Parathyroid adenoma (tissue), 2 donors: ENCODE data around the gene USP24.

Source experiments
- H2AFZ ChIP-seq: fragments of 300-600 bp; sonication (generic); one replicate; pipeline ENCODE4 v1.7.0; 2017; ENCODE audit warnings: antibody characterized with exemption, mild to moderate bottlenecking
- H3K27ac ChIP-seq: fragments of 300-600 bp; sonication (generic); one replicate; pipeline ENCODE4 v1.7.0; 2017
- H3K27me3 ChIP-seq: fragments of 300-600 bp; sonication (generic); one replicate; pipeline ENCODE4 v1.7.0; 2017; ENCODE audit warnings: low read length; ENCODE audit not compliant: control insufficient read depth, insufficient read depth
- H3K36me3 ChIP-seq: fragments of 300-600 bp; sonication (generic); one replicate; pipeline ENCODE4 v1.7.0; 2017; ENCODE audit warnings: low read length; ENCODE audit not compliant: control insufficient read depth, insufficient read depth
- H3K4me1 ChIP-seq: fragments of 300-600 bp; sonication (generic); one replicate; pipeline ENCODE4 v1.7.0; 2017; ENCODE audit warnings: control low read depth
- H3K4me2 ChIP-seq: fragments of 300-600 bp; sonication (generic); one replicate; pipeline ENCODE4 v1.7.0; 2017; ENCODE audit warnings: low read length
- H3K4me3 ChIP-seq: fragments of 300-600 bp; sonication (generic); one replicate; pipeline ENCODE4 v1.7.0; 2017; ENCODE audit warnings: low read depth, low read length
- H3K79me2 ChIP-seq: fragments of 300-600 bp; sonication (generic); one replicate; pipeline ENCODE4 v1.7.0; 2017; ENCODE audit warnings: control low read depth
- H3K9ac ChIP-seq: fragments of 300-600 bp; sonication (generic); one replicate; pipeline ENCODE4 v1.7.0; 2017; ENCODE audit warnings: mild to moderate bottlenecking
- H3K9me3 ChIP-seq: fragments of 300-600 bp; sonication (generic); one replicate; pipeline ENCODE4 v1.7.0; 2017; ENCODE audit warnings: low read length; ENCODE audit not compliant: control insufficient read depth
- TF ChIP-seq, protein P1 (sequence below): fragments of 300-600 bp; sonication (generic); IDR thresholded peaks from one replicate; pipeline ENCODE4 v1.7.0; 2017; ENCODE audit warnings: antibody characterized with exemption, mild to moderate bottlenecking
- donor health status: primary hyperparathyroidism.

USP24 gene

DNA sequence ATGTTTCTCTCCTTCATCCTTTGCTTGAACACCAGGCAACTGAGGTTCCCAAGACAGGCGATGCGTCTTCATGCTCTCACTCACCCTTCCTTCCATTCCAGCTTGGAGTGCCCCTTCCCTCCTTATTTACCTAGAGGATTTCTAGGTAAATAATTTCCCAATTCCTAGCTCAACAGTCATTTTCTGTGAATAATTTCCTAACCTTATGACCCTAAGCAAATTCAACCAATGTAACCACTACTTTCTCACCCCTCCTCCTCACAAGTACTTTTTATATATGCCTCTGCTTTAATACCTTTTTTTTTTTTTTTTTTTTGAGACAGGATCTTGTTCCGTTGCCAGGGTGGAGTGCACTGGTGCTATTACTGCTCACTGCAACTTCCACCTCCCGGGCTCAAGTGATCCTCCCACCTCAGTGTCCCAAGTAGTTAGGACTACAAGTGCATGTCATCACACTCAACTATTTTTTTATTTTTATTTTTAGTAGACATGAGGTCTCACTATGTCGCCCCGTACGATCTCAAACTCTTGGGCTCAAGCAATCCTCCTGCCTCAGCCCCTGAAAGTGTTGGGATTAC lies 86.7 kb downstream of the USP24 start:
- H3K4me1 ChIP-seq: no peaks in the 10 kb centered on the region
- H3K27me3 ChIP-seq: no peaks in the 10 kb centered on the region
- no peak overlapping the region for H3K27ac ChIP-seq
- no peaks in the 10 kb centered on the region for H3K36me3 ChIP-seq
- H2AFZ ChIP-seq: no peak overlapping the region
- no peak overlapping the region for H3K9ac ChIP-seq
- no peak overlapping the region for H3K4me2 ChIP-seq
- H3K79me2 ChIP-seq: no peaks in the 10 kb centered on the region
- TF ChIP-seq, protein P1, sequence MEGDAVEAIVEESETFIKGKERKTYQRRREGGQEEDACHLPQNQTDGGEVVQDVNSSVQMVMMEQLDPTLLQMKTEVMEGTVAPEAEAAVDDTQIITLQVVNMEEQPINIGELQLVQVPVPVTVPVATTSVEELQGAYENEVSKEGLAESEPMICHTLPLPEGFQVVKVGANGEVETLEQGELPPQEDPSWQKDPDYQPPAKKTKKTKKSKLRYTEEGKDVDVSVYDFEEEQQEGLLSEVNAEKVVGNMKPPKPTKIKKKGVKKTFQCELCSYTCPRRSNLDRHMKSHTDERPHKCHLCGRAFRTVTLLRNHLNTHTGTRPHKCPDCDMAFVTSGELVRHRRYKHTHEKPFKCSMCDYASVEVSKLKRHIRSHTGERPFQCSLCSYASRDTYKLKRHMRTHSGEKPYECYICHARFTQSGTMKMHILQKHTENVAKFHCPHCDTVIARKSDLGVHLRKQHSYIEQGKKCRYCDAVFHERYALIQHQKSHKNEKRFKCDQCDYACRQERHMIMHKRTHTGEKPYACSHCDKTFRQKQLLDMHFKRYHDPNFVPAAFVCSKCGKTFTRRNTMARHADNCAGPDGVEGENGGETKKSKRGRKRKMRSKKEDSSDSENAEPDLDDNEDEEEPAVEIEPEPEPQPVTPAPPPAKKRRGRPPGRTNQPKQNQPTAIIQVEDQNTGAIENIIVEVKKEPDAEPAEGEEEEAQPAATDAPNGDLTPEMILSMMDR: no peak
- no peaks in the 10 kb centered on the region for H3K9me3 ChIP-seq
- no peak overlapping the region for H3K4me3 ChIP-seq

DNA sequence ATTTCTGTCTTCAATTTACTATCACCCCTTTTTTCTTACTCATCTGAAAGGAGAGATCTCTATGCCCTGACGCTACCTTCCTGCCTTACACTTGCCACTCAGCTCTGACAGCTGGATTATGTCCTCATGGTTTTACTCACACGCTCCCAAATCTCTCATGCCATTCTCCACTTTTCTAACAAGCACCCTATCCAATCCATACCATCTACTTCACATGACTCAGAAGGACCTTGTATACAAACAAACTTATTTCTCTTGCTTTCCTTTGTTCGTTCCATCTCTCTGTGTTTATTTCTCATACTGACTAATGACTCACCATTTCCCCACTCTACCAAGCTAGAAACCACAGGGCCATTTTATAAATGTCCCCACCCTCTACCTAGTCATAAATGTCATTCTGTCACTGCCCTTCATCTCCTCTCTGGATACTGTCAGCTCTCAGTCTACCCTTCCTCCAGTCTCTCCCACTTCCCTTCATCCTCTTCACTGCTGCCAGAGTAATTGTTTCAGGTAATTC lies 87.3 kb downstream of the USP24 start:
- H3K36me3 ChIP-seq: no peaks in the 10 kb centered on the region

DNA sequence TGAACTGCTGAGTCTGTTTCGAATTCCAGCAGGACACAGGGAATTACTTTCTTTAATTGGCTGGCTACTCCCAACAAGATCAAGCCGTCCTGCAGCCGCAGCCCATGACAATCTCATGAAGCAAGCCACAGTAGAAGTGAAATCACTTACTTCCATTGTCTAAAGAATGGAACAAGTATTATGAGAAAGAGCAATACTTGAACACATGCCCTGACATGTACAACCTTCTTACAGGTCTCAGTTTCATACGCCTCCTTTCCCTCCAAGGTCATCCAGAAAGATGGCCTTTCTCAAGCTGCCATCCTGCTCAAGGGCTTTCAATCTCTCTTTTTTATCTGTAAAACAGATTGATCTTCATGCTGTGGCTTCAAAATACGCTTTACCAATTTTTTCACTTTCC lies 90.7 kb downstream of the USP24 start:
- H3K27me3 ChIP-seq: no peaks in the 10 kb centered on the region
- no peak overlapping the region for H3K27ac ChIP-seq
- H3K9me3 ChIP-seq: no peaks in the 10 kb centered on the region
- H3K9ac ChIP-seq: no peak overlapping the region
- H3K4me3 ChIP-seq: no peak overlapping the region
- H3K4me1 ChIP-seq: no peaks in the 10 kb centered on the region
- H2AFZ ChIP-seq: no peak overlapping the region
- H3K36me3 ChIP-seq: no peaks in the 10 kb centered on the region
- no peaks in the 10 kb centered on the region for H3K79me2 ChIP-seq
- no peak overlapping the region for H3K4me2 ChIP-seq
- TF ChIP-seq, protein P1: no peak

More for the DNA sequence above, 87.3 kb downstream of the USP24 start:
- H3K4me2 ChIP-seq: no peak overlapping the region
- no peak overlapping the region for H3K9ac ChIP-seq
- no peaks in the 10 kb centered on the region for H3K9me3 ChIP-seq
- TF ChIP-seq, protein P1: no peak
- no peak overlapping the region for H3K27ac ChIP-seq
- no peak overlapping the region for H3K4me3 ChIP-seq
- H3K79me2 ChIP-seq: no peaks in the 10 kb centered on the region
- H3K27me3 ChIP-seq: no peaks in the 10 kb centered on the region
- H2AFZ ChIP-seq: no peak overlapping the region
- no peaks in the 10 kb centered on the region for H3K4me1 ChIP-seq

DNA sequence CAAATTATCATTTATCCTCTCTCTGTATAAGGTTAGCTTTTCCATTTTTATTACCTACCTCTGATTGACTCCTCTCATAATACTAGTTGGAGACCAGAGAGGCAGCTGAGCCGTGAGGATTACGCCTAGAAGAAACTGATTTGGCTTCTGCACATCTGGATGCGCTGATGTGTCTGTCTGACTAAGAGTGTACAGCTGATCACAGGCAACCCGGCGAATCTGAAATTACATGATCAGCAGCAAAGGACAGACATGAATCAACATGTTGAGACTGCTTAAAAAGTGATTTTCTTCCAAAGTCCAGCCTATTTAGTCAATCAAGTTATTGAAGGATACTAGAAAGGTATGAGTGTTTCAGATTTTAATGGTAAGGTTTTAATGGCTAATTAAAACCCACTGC lies 94.6 kb downstream of the USP24 start:
- Histone ChIP-seq H3K27me3 (no peaks in the 10 kb centered on the region), H3K27ac (no peak overlapping the region), H3K4me2 (no peak overlapping the region), H3K9ac (no peak overlapping the region), H3K4me3 (no peak overlapping the region), H2AFZ (no peak overlapping the region), H3K79me2 (no peaks in the 10 kb centered on the region), H3K36me3 (no peaks in the 10 kb centered on the region), H3K9me3 (no peaks in the 10 kb centered on the region), H3K4me1 (no peaks in the 10 kb centered on the region)
- TF ChIP-seq, protein P1: no peak
